SK-N-MC (cell line): ENCODE results near the gene JDP2.

ENCODE experiments used
- DNase-seq: peaks from one replicate; pipeline ENCODE4 v3.0.0-alpha.2; 2011; ENCODE audit warnings: low read depth, low spot score
- H3K27ac ChIP-seq: fragments of 200-600 bp; sonication (generic); 2 replicates; pipeline ENCODE4 v1.5.1; 2016; ENCODE audit warnings: mixed run types
- H3K36me3 ChIP-seq: fragments of 200-600 bp; sonication (generic); 2 replicates; pipeline ENCODE4 v1.6.1; 2017; ENCODE audit warnings: antibody characterized with exemption, low read length, mixed read lengths; ENCODE audit not compliant: insufficient read depth
- H3K4me3 ChIP-seq: fragments of 200-600 bp; sonication (generic); 2 replicates; pipeline ENCODE4 v1.5.1; 2016
- H3K9ac ChIP-seq: fragments of 200-600 bp; sonication (generic); 2 replicates; pipeline ENCODE4 v1.8.0; 2017; ENCODE audit warnings: mixed run types, mixed read lengths; ENCODE audit not compliant: insufficient read length
- H3K9me3 ChIP-seq: fragments of 200-600 bp; sonication (generic); 2 replicates; pipeline ENCODE4 v1.6.1; 2017; ENCODE audit warnings: low read depth, mild to moderate bottlenecking, antibody characterized with exemption, low read length, moderate library complexity, mixed read lengths
- EZH2 ChIP-seq: fragments of 200-600 bp; sonication (generic); IDR thresholded peaks from one replicate; pipeline ENCODE4 v1.6.1; 2017; ENCODE audit warnings: antibody characterized with exemption
- FOXP2 ChIP-seq: optimal IDR thresholded peaks from 2 replicates; pipeline ENCODE3; 2011; ENCODE audit warnings: mild to moderate bottlenecking, moderate library complexity; ENCODE audit not compliant: insufficient read depth; ENCODE audit errors: extremely low read length, control extremely low read depth
- POLR2AphosphoS5 ChIP-seq: IDR thresholded peaks from 2 replicates; pipeline ENCODE4 v1.6.1; 2012; ENCODE audit warnings: mild to moderate bottlenecking, low read depth, low read length, borderline replicate concordance

The JDP2 gene

GRCh38 chr14:75453817-75454434, 26.1 kb downstream of the JDP2 start:
- Histone ChIP-seq H3K27ac (peak overlapping the region; percentile 90), H3K36me3 (peaks cover 24% of the 10 kb centered on the region; the same call in 1 of the 2 replicates), H3K9ac (peak overlapping the region; percentile 68), H3K9me3 (no peaks in the 10 kb centered on the region), H3K4me3 (peak overlapping the region; percentile 38)
- TF ChIP-seq FOXP2 = no peak
- no peak for TF ChIP-seq POLR2AphosphoS5
- no peak for TF ChIP-seq EZH2
- DNase-seq = no peak

- TF ChIP-seq FOXP2 (no peak), POLR2AphosphoS5 (no peak), EZH2 (no peak)
- Histone ChIP-seq H3K9me3 (no peaks in the 10 kb centered on the region), H3K4me3 (no peak overlapping the region), H3K36me3 (peaks cover 29% of the 10 kb centered on the region; the same call in 1 of the 2 replicates), H3K27ac (no peak overlapping the region), H3K9ac (no peak overlapping the region)
- no peak for DNase-seq
Measured at GRCh38 chr14:75454963-75455546, 27.2 kb downstream of the JDP2 start.

- TF ChIP-seq FOXP2 = no peak
- no peak for TF ChIP-seq POLR2AphosphoS5
- TF ChIP-seq EZH2 = no peak
- no peaks in the 10 kb centered on the region for H3K9me3 ChIP-seq
- peaks cover 41% of the 10 kb centered on the region; the same call in 1 of the 2 replicates for H3K36me3 ChIP-seq
- H3K4me3 ChIP-seq = no peak overlapping the region
- no peak overlapping the region for H3K9ac ChIP-seq
- H3K27ac ChIP-seq = no peak overlapping the region
- DNase-seq = no peak
Measured at GRCh38 chr14:75456069-75456996, 28.5 kb downstream of the JDP2 start.

- DNase-seq = no peak
- Histone ChIP-seq H3K9ac (no peak overlapping the region), H3K36me3 (peaks cover 47% of the 10 kb centered on the region; the same call in 1 of the 2 replicates), H3K4me3 (no peak overlapping the region), H3K27ac (no peak overlapping the region), H3K9me3 (no peaks in the 10 kb centered on the region)
- TF ChIP-seq EZH2 = no peak
- no peak for TF ChIP-seq POLR2AphosphoS5
- TF ChIP-seq FOXP2 = no peak
Measured at GRCh38 chr14:75456997-75457335, 29.1 kb downstream of the JDP2 start.

- no peak overlapping the region for H3K9ac ChIP-seq
Measured at GRCh38 chr14:75457648-75458165, 29.9 kb downstream of the JDP2 start.

GRCh38 chr14:75458305-75458704, 30.5 kb downstream of the JDP2 start:
- H3K36me3 ChIP-seq = peaks cover 56% of the 10 kb centered on the region; the same call in 1 of the 2 replicates
- H3K4me3 ChIP-seq = no peak overlapping the region
- no peaks in the 10 kb centered on the region for H3K9me3 ChIP-seq
- TF ChIP-seq POLR2AphosphoS5 (no peak), EZH2 (no peak), FOXP2 (no peak)
- no peak overlapping the region for H3K9ac ChIP-seq
- no peak for DNase-seq
- no peak overlapping the region for H3K27ac ChIP-seq

More at GRCh38 chr14:75457648-75458165, 29.9 kb downstream of the JDP2 start:
- Histone ChIP-seq H3K4me3 (no peak overlapping the region), H3K36me3 (peaks cover 50% of the 10 kb centered on the region; the same call in 1 of the 2 replicates), H3K9me3 (no peaks in the 10 kb centered on the region), H3K27ac (no peak overlapping the region)
- no peak for TF ChIP-seq FOXP2
- TF ChIP-seq EZH2 = no peak
- TF ChIP-seq POLR2AphosphoS5 = no peak
- no peak for DNase-seq

GRCh38 chr14:75459099-75459741, 31.4 kb downstream of the JDP2 start:
- H3K9ac ChIP-seq = no peak overlapping the region
- H3K36me3 ChIP-seq = peaks cover 59% of the 10 kb centered on the region; the same call in 1 of the 2 replicates
- no peak for TF ChIP-seq POLR2AphosphoS5
- TF ChIP-seq EZH2 = no peak
- H3K4me3 ChIP-seq = no peak overlapping the region
- no peak for DNase-seq
- no peaks in the 10 kb centered on the region for H3K9me3 ChIP-seq
- no peak overlapping the region for H3K27ac ChIP-seq

- no peak for DNase-seq
- no peak overlapping the region for H3K27ac ChIP-seq
- H3K4me3 ChIP-seq = no peak overlapping the region
- no peak for TF ChIP-seq EZH2
- TF ChIP-seq FOXP2 = no peak
- TF ChIP-seq POLR2AphosphoS5 = no peak
- no peaks in the 10 kb centered on the region for H3K9me3 ChIP-seq
- H3K9ac ChIP-seq = no peak overlapping the region
- peaks cover 62% of the 10 kb centered on the region; the same call in 1 of the 2 replicates for H3K36me3 ChIP-seq
Measured at GRCh38 chr14:75459791-75460190, 32.0 kb downstream of the JDP2 start.
